SK-N-SH (cell line): ENCODE results near the gene AFMID. TPM values are rescaled to one million over a fixed set of nuclear protein-coding genes. Genes with fewer than 3 reads are reported as not detected.

Experiments used
- CTCF ChIA-PET: fragments of 300-600, 350-600 bp; formaldehyde crosslinking; extraction: SDS; loops from one replicate; lab custom pipeline; 2021; lab: Yijun Ruan, JAX
- POLR2A ChIA-PET: fragments of 350-600 bp; sonication (Branson Sonifier 250); formaldehyde crosslinking; extraction: SDS; loops from one replicate; lab custom pipeline; 2020; ENCODE audit warnings: antibody characterized with exemption, inconsistent platforms; lab: Yijun Ruan, JAX
- DNase-seq: peaks from one replicate; pipeline ENCODE4 v3.0.0; 2012
- H2AFZ ChIP-seq: fragments of 200-600 bp; sonication (generic); 2 replicates; pipeline ENCODE4 v1.8.1; 2016; ENCODE audit warnings: antibody characterized with exemption, mild to moderate bottlenecking, low read depth
- H3F3A ChIP-seq: fragments of 200-600 bp; sonication (generic); replicated peaks from 2 replicates; pipeline ENCODE3; 2016; ENCODE audit warnings: antibody characterized with exemption, mild to moderate bottlenecking; ENCODE audit not compliant: insufficient read depth
- H3K27ac ChIP-seq, 2 experiments: fragments of 200-500 bp in 1 of 2; fragments of 200-600 bp in 1 of 2; sonication (Bioruptor generic) in 1 of 2; sonication (generic), shearing (Covaris generic) in 1 of 2; 2 replicates each; pipeline versions ENCODE4 v1.5.1 to v1.6.1; 2014 to 2016; ENCODE audit warnings: low read depth in 2 of 2, inconsistent platforms in 1 of 2, low read length in 1 of 2, mild to moderate bottlenecking in 1 of 2, mixed read lengths in 1 of 2
- H3K27me3 ChIP-seq: fragments of 200-600 bp; sonication (generic), shearing (Covaris generic); 2 replicates; pipeline ENCODE4 v1.6.1; 2016; ENCODE audit warnings: mixed run types; ENCODE audit not compliant: insufficient read depth
- H3K36me3 ChIP-seq, 2 experiments: fragments of 200-500 bp in 1 of 2; fragments of 200-600 bp in 1 of 2; sonication (Bioruptor generic) in 1 of 2; sonication (generic) in 1 of 2; replicated peaks in 1 of 2; 2 replicates each; pipeline versions ENCODE3 to v1.5.1; 2014 to 2016; ENCODE audit warnings: low read length in 1 of 2, mild to moderate bottlenecking in 1 of 2; ENCODE audit not compliant: insufficient read depth in 2 of 2, control insufficient read depth in 1 of 2
- H3K4me1 ChIP-seq, 2 experiments: fragments of 200-500 bp in 1 of 2; fragments of 200-600 bp in 1 of 2; sonication (Bioruptor generic) in 1 of 2; sonication (generic), shearing (Covaris generic) in 1 of 2; 2 replicates each; pipeline versions ENCODE4 v1.5.1 to v1.6.1; 2014 to 2016; ENCODE audit warnings: low read depth in 1 of 2, low read length in 1 of 2, mixed run types in 1 of 2; ENCODE audit not compliant: insufficient read depth in 2 of 2, control insufficient read depth in 1 of 2
- H3K4me2 ChIP-seq: fragments of 200-600 bp; sonication (generic), shearing (Covaris generic); 2 replicates; pipeline ENCODE4 v1.6.1; 2017; ENCODE audit warnings: mixed run types
- H3K4me3 ChIP-seq, 2 experiments: fragments of 200-500 bp in 1 of 2; fragments of 200-600 bp in 1 of 2; sonication (Bioruptor generic) in 1 of 2; sonication (generic), shearing (Covaris generic) in 1 of 2; 2 replicates each; pipeline versions ENCODE4 v1.5.1 to v1.8.1; 2014 to 2016; ENCODE audit warnings: low read depth in 2 of 2, inconsistent platforms in 1 of 2, low read length in 1 of 2, mild to moderate bottlenecking in 1 of 2, mixed read lengths in 1 of 2, moderate library complexity in 1 of 2
- H3K79me2 ChIP-seq: fragments of 200-600 bp; sonication (generic); 2 replicates; pipeline ENCODE4 v1.8.1; 2017; ENCODE audit warnings: mild to moderate bottlenecking; ENCODE audit not compliant: insufficient read depth
- H3K9ac ChIP-seq: fragments of 200-600 bp; sonication (generic); 2 replicates; pipeline ENCODE4 v1.6.1; 2017; ENCODE audit warnings: mixed run types
- H3K9me2 ChIP-seq: fragments of 200-600 bp; sonication (generic); 2 replicates; pipeline ENCODE4 v1.6.1; 2017; ENCODE audit warnings: mixed run types
- H3K9me3 ChIP-seq: fragments of 200-600 bp; sonication (generic); 2 replicates; pipeline ENCODE4 v1.6.1; 2017; ENCODE audit warnings: mixed run types, mild to moderate bottlenecking, moderate library complexity
- H4K20me1 ChIP-seq: fragments of 200-600 bp; sonication (generic); 2 replicates; pipeline ENCODE4 v1.6.1; 2017; ENCODE audit warnings: mild to moderate bottlenecking, mixed run types; ENCODE audit not compliant: insufficient read depth
- CTCF ChIP-seq: fragments of 200-600 bp; sonication (generic); IDR thresholded peaks from 2 replicates; pipeline ENCODE4 v1.6.1; 2017; ENCODE audit warnings: antibody characterized with exemption, mild to moderate bottlenecking, moderate library complexity
- EP300 ChIP-seq, 2 experiments: IDR thresholded peaks; 2 replicates each; pipeline versions ENCODE4 v1.4.0 to v1.6.1; 2012; ENCODE audit warnings: borderline replicate concordance in 1 of 2, low read depth in 1 of 2, low read length in 1 of 2
- FOXJ3 ChIP-seq: sonication (generic); formaldehyde crosslinking; IDR thresholded peaks from 2 replicates; pipeline ENCODE4 v1.5.1; 2020; ENCODE audit warnings: mild to moderate bottlenecking, missing genetic modification reagents
- GABPA ChIP-seq: IDR thresholded peaks from 2 replicates; pipeline ENCODE4 v1.4.0; 2012; ENCODE audit warnings: low read depth, mild to moderate bottlenecking
- JUND ChIP-seq: IDR thresholded peaks from 2 replicates; pipeline ENCODE4 v1.4.0; 2012
- MEF2A ChIP-seq: IDR thresholded peaks from 2 replicates; pipeline ENCODE4 v1.4.0; 2012; ENCODE audit warnings: low read depth, borderline replicate concordance
- MXI1 ChIP-seq: IDR thresholded peaks from 2 replicates; pipeline ENCODE4 v1.6.1; 2012; ENCODE audit warnings: mild to moderate bottlenecking, low read depth, low read length, improper control_type of control experiment
- NFIC ChIP-seq: IDR thresholded peaks from 2 replicates; pipeline ENCODE4 v1.4.0; 2012; ENCODE audit warnings: borderline replicate concordance
- NRF1 ChIP-seq: IDR thresholded peaks from 2 replicates; pipeline ENCODE4 v1.6.1; 2012; ENCODE audit warnings: low read depth, mild to moderate bottlenecking, low read length
- PBX3 ChIP-seq: IDR thresholded peaks from 2 replicates; pipeline ENCODE4; 2012
- POLR2AphosphoS5 ChIP-seq: IDR thresholded peaks from 2 replicates; pipeline ENCODE4 v1.6.1; 2012; ENCODE audit warnings: low read depth, low read length
- RAD21 ChIP-seq: IDR thresholded peaks from 2 replicates; pipeline ENCODE4 v1.6.1; 2012; ENCODE audit warnings: mild to moderate bottlenecking, low read length
- RFX5 ChIP-seq: IDR thresholded peaks from 2 replicates; pipeline ENCODE4 v1.6.1; 2012; ENCODE audit warnings: mild to moderate bottlenecking, improper control_type of control experiment, low read length
- RXRA ChIP-seq: IDR thresholded peaks from 2 replicates; pipeline ENCODE4 v1.4.0; 2012; ENCODE audit warnings: low read depth, mild to moderate bottlenecking, borderline replicate concordance
- TAF1 ChIP-seq: IDR thresholded peaks from 2 replicates; pipeline ENCODE4 v1.6.1; 2012; ENCODE audit warnings: low read depth, mild to moderate bottlenecking, low read length, moderate library complexity, borderline replicate concordance
- YY1 ChIP-seq: IDR thresholded peaks from 2 replicates; pipeline ENCODE4 v1.4.0; 2012; ENCODE audit warnings: low read depth, mild to moderate bottlenecking
- ZBTB33 ChIP-seq: IDR thresholded peaks from 2 replicates; pipeline ENCODE4 v1.4.0; 2012; ENCODE audit warnings: low read depth, borderline replicate concordance
- WGBS: methylation state at CpG from one replicate; pipeline ENCODE4 v1.1.6; 2017; ENCODE audit warnings: low lambda C conversion rate; 5-methylcytosine and 5-hydroxymethylcytosine counted together
- polyA plus RNA-seq, 3 experiments: library from polyadenylated mRNA; depleted of rRNA; stranded (reverse); fragments of >200 nt; gene quantifications; 2 replicates each; pipeline ENCODE4 v1.2.3, GENCODE V29; 2012
- TF ChIP-seq, protein P1 (sequence below): IDR thresholded peaks from 2 replicates; pipeline ENCODE4 v1.6.1; 2012; ENCODE audit warnings: mild to moderate bottlenecking, low read depth, low read length, moderate library complexity
- TF ChIP-seq, protein P2 (sequence below): IDR thresholded peaks from 2 replicates; pipeline ENCODE4 v1.4.0; 2012; ENCODE audit warnings: low read depth, borderline replicate concordance
- TF ChIP-seq, protein P3 (sequence below): IDR thresholded peaks from 2 replicates; pipeline ENCODE4 v1.4.0; 2012; ENCODE audit warnings: low read depth

Gene AFMID
- polyA plus RNA-seq, 1 of the 3 experiments (the other 2 are of a cell fraction), result 44.4 TPM

- TF ChIP-seq, protein P1, sequence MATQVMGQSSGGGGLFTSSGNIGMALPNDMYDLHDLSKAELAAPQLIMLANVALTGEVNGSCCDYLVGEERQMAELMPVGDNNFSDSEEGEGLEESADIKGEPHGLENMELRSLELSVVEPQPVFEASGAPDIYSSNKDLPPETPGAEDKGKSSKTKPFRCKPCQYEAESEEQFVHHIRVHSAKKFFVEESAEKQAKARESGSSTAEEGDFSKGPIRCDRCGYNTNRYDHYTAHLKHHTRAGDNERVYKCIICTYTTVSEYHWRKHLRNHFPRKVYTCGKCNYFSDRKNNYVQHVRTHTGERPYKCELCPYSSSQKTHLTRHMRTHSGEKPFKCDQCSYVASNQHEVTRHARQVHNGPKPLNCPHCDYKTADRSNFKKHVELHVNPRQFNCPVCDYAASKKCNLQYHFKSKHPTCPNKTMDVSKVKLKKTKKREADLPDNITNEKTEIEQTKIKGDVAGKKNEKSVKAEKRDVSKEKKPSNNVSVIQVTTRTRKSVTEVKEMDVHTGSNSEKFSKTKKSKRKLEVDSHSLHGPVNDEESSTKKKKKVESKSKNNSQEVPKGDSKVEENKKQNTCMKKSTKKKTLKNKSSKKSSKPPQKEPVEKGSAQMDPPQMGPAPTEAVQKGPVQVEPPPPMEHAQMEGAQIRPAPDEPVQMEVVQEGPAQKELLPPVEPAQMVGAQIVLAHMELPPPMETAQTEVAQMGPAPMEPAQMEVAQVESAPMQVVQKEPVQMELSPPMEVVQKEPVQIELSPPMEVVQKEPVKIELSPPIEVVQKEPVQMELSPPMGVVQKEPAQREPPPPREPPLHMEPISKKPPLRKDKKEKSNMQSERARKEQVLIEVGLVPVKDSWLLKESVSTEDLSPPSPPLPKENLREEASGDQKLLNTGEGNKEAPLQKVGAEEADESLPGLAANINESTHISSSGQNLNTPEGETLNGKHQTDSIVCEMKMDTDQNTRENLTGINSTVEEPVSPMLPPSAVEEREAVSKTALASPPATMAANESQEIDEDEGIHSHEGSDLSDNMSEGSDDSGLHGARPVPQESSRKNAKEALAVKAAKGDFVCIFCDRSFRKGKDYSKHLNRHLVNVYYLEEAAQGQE, result no peak
- TF ChIP-seq POLR2AphosphoS5 (no peak), FOXJ3 (CRISPR knock-in tag) (no peak)
Observed at GRCh38 chr17:78159575-78160158, 27.5 kb upstream of the AFMID start (continued).

- TF ChIP-seq MEF2A (no peak), CTCF (no peak), ZBTB33 (no peak), RXRA (no peak), PBX3 (no peak), RAD21 (no peak), YY1 (no peak), NFIC (no peak), TAF1 (no peak), NRF1 (no peak), MXI1 (no peak), GABPA (no peak), FOXJ3 (CRISPR knock-in tag) (no peak), RFX5 (no peak), EP300 (IDR thresholded peaks at IDR 0.05; ENCODE audit: borderline replicate concordance in 1 of 2, low read depth in 1 of 2, low read length in 1 of 2) (no peak), JUND (no peak)
- TF ChIP-seq, protein P2, sequence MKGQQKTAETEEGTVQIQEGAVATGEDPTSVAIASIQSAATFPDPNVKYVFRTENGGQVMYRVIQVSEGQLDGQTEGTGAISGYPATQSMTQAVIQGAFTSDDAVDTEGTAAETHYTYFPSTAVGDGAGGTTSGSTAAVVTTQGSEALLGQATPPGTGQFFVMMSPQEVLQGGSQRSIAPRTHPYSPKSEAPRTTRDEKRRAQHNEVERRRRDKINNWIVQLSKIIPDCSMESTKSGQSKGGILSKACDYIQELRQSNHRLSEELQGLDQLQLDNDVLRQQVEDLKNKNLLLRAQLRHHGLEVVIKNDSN, result no peak
- TF ChIP-seq, protein P3, sequence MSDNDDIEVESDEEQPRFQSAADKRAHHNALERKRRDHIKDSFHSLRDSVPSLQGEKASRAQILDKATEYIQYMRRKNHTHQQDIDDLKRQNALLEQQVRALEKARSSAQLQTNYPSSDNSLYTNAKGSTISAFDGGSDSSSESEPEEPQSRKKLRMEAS, result no peak
- 72% methylated on average over 15 of the region's 22 CpGs for WGBS
- H3K9me2 ChIP-seq, result no peaks in the 10 kb centered on the region
Observed at GRCh38 chr17:78163881-78164747, 23.0 kb upstream of the AFMID start.

More at GRCh38 chr17:78163881-78164747, 23.0 kb upstream of the AFMID start:
- Histone ChIP-seq H2AFZ (no peak overlapping the region), H3K27ac (no peak overlapping the region), H3K9me3 (no peaks in the 10 kb centered on the region), H3K36me3 (no peaks in the 10 kb centered on the region), H3K4me1 (peaks cover 0 to 8% of the 10 kb centered on the region in 2 experiments; a peak in 1 of 4 replicates), H3K4me2 (no peak overlapping the region), H3K9ac (no peak overlapping the region), H3K4me3 (no peak overlapping the region), H3K27me3 (no peaks in the 10 kb centered on the region), H3F3A (no peaks in the 10 kb centered on the region), H4K20me1 (no peaks in the 10 kb centered on the region), H3K79me2 (no peaks in the 10 kb centered on the region)
- ChIA-PET CTCF (interaction anchor here (1.0 to 1.4 kb wide), 6 partner anchors 9 to 53 kb away, joined by 3 to 12 read pairs (median 4); no protein-coding TSS in a partner anchor), POLR2A (interaction anchor here (0.9 to 1.3 kb wide), 3 partner anchors 11 to 20 kb away, joined by 3 to 5 read pairs (median 4); no protein-coding TSS in a partner anchor)
- DNase-seq, result peak; percentile 42
